ENCODE measurements around the gene RBM39.

DNA sequence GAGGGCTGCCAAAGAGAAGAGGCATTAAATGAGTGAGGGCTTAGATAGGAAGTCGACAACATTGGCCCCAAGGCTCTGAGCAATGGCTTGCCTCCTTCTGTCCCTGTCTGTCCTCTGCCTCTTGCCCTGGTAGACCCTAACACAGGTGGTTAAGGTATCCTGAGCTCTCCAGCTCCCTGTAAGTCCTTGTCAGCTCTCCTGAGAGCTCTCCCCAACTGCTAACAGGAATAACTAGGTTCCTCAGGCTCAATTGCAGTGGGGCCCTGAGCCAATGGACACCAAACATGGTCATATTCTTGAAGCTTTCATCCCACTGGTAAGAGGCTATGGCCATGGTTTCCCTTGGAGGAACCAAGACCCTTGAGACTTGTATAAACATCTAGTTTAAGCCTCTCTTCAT is 72.4 kb downstream of the RBM39 start:
- TF ChIP-seq EZH2 (IDR thresholded peaks at IDR 0.05; ENCODE audit: low read length, unreplicated experiment), result no peak
- TF ChIP-seq, protein P1, sequence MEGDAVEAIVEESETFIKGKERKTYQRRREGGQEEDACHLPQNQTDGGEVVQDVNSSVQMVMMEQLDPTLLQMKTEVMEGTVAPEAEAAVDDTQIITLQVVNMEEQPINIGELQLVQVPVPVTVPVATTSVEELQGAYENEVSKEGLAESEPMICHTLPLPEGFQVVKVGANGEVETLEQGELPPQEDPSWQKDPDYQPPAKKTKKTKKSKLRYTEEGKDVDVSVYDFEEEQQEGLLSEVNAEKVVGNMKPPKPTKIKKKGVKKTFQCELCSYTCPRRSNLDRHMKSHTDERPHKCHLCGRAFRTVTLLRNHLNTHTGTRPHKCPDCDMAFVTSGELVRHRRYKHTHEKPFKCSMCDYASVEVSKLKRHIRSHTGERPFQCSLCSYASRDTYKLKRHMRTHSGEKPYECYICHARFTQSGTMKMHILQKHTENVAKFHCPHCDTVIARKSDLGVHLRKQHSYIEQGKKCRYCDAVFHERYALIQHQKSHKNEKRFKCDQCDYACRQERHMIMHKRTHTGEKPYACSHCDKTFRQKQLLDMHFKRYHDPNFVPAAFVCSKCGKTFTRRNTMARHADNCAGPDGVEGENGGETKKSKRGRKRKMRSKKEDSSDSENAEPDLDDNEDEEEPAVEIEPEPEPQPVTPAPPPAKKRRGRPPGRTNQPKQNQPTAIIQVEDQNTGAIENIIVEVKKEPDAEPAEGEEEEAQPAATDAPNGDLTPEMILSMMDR (conservative IDR thresholded peaks at IDR 0.05; ENCODE audit: low read depth, low read length), result no peak
